Progenitor cell of endocrine pancreas (in vitro differentiated cells): ENCODE measurements around the gene C10orf71. TPM values are rescaled to one million over a fixed set of nuclear protein-coding genes. Genes with fewer than 3 reads are reported as not detected.

Experiments
- DNase-seq: peaks from one replicate; pipeline ENCODE4 v3.0.0; 2021; ENCODE audit warnings: low spot score; ENCODE audit not compliant: unreplicated experiment
- H3K27ac Mint-ChIP-seq: 2 replicates; pipeline ENCODE4 v1.8.0; 2021; ENCODE audit warnings: mild to moderate bottlenecking, moderate library complexity, mixed read lengths
- H3K27me3 Mint-ChIP-seq: 2 replicates; pipeline ENCODE4 v1.8.0; 2021; ENCODE audit warnings: mixed read lengths
- H3K36me3 Mint-ChIP-seq: 2 replicates; pipeline ENCODE4 v1.8.0; 2022; ENCODE audit warnings: mixed read lengths; ENCODE audit not compliant: insufficient read depth
- H3K4me1 Mint-ChIP-seq: 2 replicates; pipeline ENCODE4 v1.8.0; 2021; ENCODE audit warnings: low read depth, mixed read lengths
- H3K4me3 Mint-ChIP-seq: 2 replicates; pipeline ENCODE4 v1.8.0; 2021; ENCODE audit warnings: low read depth, mild to moderate bottlenecking, moderate library complexity, mixed read lengths
- H3K9me3 Mint-ChIP-seq: 2 replicates; pipeline ENCODE4 v1.8.0; 2021; ENCODE audit warnings: low read depth, mixed read lengths
- CTCF ChIP-seq: fragments of 200-600 bp; sonication (generic); IDR thresholded peaks from one replicate; pipeline ENCODE4 v1.5.0; 2021; ENCODE audit warnings: antibody characterized with exemption, mild to moderate bottlenecking; ENCODE audit not compliant: unreplicated experiment
- total RNA-seq: library from RNA; stranded (reverse); gene quantifications from 2 replicates; pipeline ENCODE4 v1.2.1, GENCODE V29; 2021

The C10orf71 gene
- total RNA-seq, 1 donor from 2014 or later: not detected

GRCh38 chr10:49365275-49365674 lies 66.3 kb downstream of the C10orf71 start:
- no peaks in the 10 kb centered on the region for H3K4me1 Mint-ChIP-seq
- no peak for TF ChIP-seq CTCF
- no peak overlapping the region for H3K27ac Mint-ChIP-seq
- H3K4me3 Mint-ChIP-seq: no peak overlapping the region
- H3K27me3 Mint-ChIP-seq: peaks cover 17% of the 10 kb centered on the region
- no peaks in the 10 kb centered on the region for H3K36me3 Mint-ChIP-seq
- no peak for DNase-seq
- H3K9me3 Mint-ChIP-seq: no peaks in the 10 kb centered on the region

- TF ChIP-seq CTCF: no peak
- Mint-ChIP-seq H3K4me1 (no peaks in the 10 kb centered on the region), H3K36me3 (no peaks in the 10 kb centered on the region)
Observed at GRCh38 chr10:49365675-49366415, 66.9 kb downstream of the C10orf71 start.

GRCh38 chr10:49366460-49366859 lies 67.5 kb downstream of the C10orf71 start:
- DNase-seq: no peak
- no peak for TF ChIP-seq CTCF
- H3K4me3 Mint-ChIP-seq: no peak overlapping the region
- no peaks in the 10 kb centered on the region for H3K4me1 Mint-ChIP-seq
- peaks cover 17% of the 10 kb centered on the region for H3K27me3 Mint-ChIP-seq
- H3K36me3 Mint-ChIP-seq: no peaks in the 10 kb centered on the region
- H3K9me3 Mint-ChIP-seq: no peaks in the 10 kb centered on the region
- H3K27ac Mint-ChIP-seq: no peak overlapping the region

More at GRCh38 chr10:49365675-49366415, 66.9 kb downstream of the C10orf71 start:
- Mint-ChIP-seq H3K27ac (no peak overlapping the region), H3K4me3 (no peak overlapping the region), H3K27me3 (peaks cover 17% of the 10 kb centered on the region), H3K9me3 (no peaks in the 10 kb centered on the region)
- DNase-seq: no peak

GRCh38 chr10:49367600-49367999 lies 68.6 kb downstream of the C10orf71 start:
- peaks cover 21% of the 10 kb centered on the region for H3K27me3 Mint-ChIP-seq
- peak; percentile 8 for TF ChIP-seq CTCF
- no peaks in the 10 kb centered on the region for H3K4me1 Mint-ChIP-seq
- no peaks in the 10 kb centered on the region for H3K36me3 Mint-ChIP-seq
- no peak overlapping the region for H3K4me3 Mint-ChIP-seq
- H3K9me3 Mint-ChIP-seq: no peaks in the 10 kb centered on the region
- peak; percentile 21 for DNase-seq
- H3K27ac Mint-ChIP-seq: no peak overlapping the region

- Mint-ChIP-seq H3K36me3 (no peaks in the 10 kb centered on the region), H3K27ac (no peak overlapping the region), H3K27me3 (peaks cover 22% of the 10 kb centered on the region), H3K4me3 (no peak overlapping the region), H3K9me3 (no peaks in the 10 kb centered on the region), H3K4me1 (no peaks in the 10 kb centered on the region)
- no peak for TF ChIP-seq CTCF
- no peak for DNase-seq
Observed at GRCh38 chr10:49368256-49368655, 69.3 kb downstream of the C10orf71 start.
